Left ventricle myocardium inferior (tissue), 1 donor: Measurements from ENCODE around the gene PRCC. TPM values are rescaled to one million over a fixed set of nuclear protein-coding genes. Genes with fewer than 3 reads are reported as not detected.

Source experiments
- DNase-seq: peaks from one replicate; pipeline ENCODE4 v3.0.0-alpha.2; 2020
- H3K27ac ChIP-seq: fragments of 200-600 bp; replicated peaks from 2 replicates; pipeline ENCODE4 v1.8.0; 2021
- H3K27me3 ChIP-seq: fragments of 200-600 bp; 2 replicates; pipeline ENCODE4 v1.8.0; 2021; ENCODE audit warnings: low read depth
- H3K36me3 ChIP-seq: fragments of 200-600 bp; 2 replicates; pipeline ENCODE4 v1.8.0; 2021
- H3K4me1 ChIP-seq: fragments of 200-600 bp; 2 replicates; pipeline ENCODE4 v1.8.0; 2021
- H3K4me3 ChIP-seq: fragments of 200-600 bp; 2 replicates; pipeline ENCODE4 v1.8.0; 2021; ENCODE audit warnings: mild to moderate bottlenecking, moderate library complexity
- H3K9me3 ChIP-seq: fragments of 200-600 bp; replicated peaks from 2 replicates; pipeline ENCODE4 v1.8.0; 2021
- intact Hi-C: fragments of 100-400 bp; cut with micrococcal nuclease; formaldehyde crosslinking; loops from one replicate; pipeline ENCODE4 v1.11.0; 2022
- total RNA-seq: library from RNA; stranded (reverse); fragmentation: NEBNext Ultra II Directional; extraction: Animal tissue kit (Norgen Biotek cat#: 25700); gene quantifications from one replicate; pipeline ENCODE4 v1.2.1, GENCODE V29; 2021
- TF ChIP-seq, protein P1 (sequence below): fragments of 200-600 bp; IDR thresholded peaks from 2 replicates; pipeline ENCODE4 v1.8.0; 2021; ENCODE audit warnings: antibody characterized with exemption, mild to moderate bottlenecking, borderline replicate concordance
- donor health status: DM: no; HTN: yes; CAD: no; lungs with severe emphysema.

Gene PRCC
- total RNA-seq, 1 donor from 2014 or later = 36.3 TPM

DNA sequence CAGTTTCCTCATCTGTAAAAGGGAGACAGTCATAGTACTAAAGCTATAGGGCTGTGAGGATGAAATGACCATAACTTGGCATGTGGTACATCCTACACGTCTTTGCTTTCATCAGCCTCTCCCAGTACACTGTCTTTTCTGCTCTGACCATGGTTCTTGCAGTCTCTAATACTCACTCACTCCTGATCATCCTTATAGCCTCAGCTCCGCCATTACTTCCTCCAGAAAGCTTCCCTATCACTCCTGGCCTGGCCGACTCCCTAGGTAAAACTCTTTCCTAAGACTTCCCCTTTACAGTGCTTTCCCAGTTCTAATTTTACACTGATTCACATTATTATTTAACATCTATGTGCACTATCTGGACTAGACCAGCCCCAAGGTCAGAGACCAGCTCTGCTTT lies 21.5 kb upstream of the PRCC start:
- Histone ChIP-seq H3K27ac (peak overlapping the region; percentile 98), H3K4me1 (peaks cover 77% of the 10 kb centered on the region), H3K27me3 (no peaks in the 10 kb centered on the region), H3K4me3 (peak overlapping the region; percentile 99), H3K9me3 (no peaks in the 10 kb centered on the region), H3K36me3 (peaks cover 35% of the 10 kb centered on the region)
- intact Hi-C loops = no loop called here
- TF ChIP-seq, protein P1, sequence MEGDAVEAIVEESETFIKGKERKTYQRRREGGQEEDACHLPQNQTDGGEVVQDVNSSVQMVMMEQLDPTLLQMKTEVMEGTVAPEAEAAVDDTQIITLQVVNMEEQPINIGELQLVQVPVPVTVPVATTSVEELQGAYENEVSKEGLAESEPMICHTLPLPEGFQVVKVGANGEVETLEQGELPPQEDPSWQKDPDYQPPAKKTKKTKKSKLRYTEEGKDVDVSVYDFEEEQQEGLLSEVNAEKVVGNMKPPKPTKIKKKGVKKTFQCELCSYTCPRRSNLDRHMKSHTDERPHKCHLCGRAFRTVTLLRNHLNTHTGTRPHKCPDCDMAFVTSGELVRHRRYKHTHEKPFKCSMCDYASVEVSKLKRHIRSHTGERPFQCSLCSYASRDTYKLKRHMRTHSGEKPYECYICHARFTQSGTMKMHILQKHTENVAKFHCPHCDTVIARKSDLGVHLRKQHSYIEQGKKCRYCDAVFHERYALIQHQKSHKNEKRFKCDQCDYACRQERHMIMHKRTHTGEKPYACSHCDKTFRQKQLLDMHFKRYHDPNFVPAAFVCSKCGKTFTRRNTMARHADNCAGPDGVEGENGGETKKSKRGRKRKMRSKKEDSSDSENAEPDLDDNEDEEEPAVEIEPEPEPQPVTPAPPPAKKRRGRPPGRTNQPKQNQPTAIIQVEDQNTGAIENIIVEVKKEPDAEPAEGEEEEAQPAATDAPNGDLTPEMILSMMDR = no peak
- DNase-seq = no peak

DNA sequence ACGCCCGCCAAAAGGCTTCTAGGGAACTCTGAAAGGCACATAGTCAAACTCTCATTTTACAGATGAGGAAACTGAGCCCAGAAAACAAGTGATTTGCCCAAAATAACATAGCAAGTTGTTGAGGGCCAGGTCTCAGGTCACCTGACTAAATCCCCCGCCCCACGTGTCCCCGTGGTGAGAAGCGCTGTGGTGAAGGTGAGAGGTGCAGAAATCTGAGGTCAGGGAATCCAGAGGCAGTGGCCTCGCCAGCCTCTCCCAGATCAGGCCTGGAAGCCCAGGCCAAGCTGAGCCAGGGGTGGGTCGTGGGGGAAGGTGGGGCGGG lies 21.0 kb upstream of the PRCC start:
- DNase-seq = no peak
- Histone ChIP-seq H3K4me3 (peak overlapping the region; percentile 99), H3K9me3 (no peaks in the 10 kb centered on the region), H3K4me1 (peaks cover 80% of the 10 kb centered on the region), H3K27ac (peak overlapping the region; percentile 98), H3K36me3 (peaks cover 35% of the 10 kb centered on the region), H3K27me3 (no peaks in the 10 kb centered on the region)
- TF ChIP-seq, protein P1 = no peak
- intact Hi-C loops = no loop called here

DNA sequence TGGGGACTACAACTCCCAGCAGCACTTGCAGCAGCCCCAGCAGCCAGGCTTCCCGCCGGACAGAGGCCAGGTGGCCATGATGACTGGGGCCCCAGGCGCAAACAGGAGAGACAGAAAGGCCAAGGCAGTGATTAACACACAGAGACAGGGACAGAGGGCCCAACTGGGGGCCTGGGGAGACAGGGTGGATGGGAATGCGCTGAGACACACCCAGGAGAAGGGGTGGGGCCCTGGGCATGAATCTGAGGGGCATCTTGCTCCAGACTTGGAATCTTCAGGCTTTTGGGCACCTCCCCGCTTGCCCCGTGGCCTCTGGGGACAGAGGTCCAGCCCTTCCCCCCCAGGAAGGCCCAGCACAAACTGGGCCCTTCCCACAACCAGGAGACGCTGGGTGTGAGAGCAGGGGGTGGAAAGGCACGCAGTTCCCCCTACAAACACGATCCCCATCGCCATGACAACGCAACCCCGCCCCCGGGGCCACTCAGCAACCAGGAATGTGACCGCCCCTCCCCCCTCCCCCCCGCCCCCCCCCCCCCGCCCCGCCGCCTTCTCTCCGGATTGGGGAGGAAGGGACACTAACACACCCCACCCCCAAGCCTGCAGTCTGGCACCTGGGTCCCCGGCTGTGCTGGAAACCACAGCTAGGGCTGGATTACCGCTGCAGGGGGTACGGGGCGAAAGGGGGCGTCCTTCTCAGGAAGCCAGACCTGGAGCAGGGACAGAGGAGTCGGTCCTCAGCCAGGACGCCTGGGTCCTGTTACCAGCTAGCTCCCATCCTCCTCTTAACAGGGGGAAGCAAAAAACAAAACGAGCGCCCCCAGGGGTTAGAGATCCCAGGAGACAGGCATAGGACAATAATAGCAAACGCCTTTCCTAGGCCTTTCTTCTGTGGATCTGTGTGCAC lies 20.4 kb upstream of the PRCC start:
- H3K4me3 ChIP-seq = peak overlapping the region; percentile 99
- TF ChIP-seq, protein P1 = peak; percentile 34
- no peaks in the 10 kb centered on the region for H3K27me3 ChIP-seq
- H3K36me3 ChIP-seq = peaks cover 30% of the 10 kb centered on the region
- H3K4me1 ChIP-seq = peaks cover 76% of the 10 kb centered on the region
- intact Hi-C loops = no loop called here
- peak; percentile 93 for DNase-seq
- no peaks in the 10 kb centered on the region for H3K9me3 ChIP-seq
- peak overlapping the region; percentile 98 for H3K27ac ChIP-seq

DNA sequence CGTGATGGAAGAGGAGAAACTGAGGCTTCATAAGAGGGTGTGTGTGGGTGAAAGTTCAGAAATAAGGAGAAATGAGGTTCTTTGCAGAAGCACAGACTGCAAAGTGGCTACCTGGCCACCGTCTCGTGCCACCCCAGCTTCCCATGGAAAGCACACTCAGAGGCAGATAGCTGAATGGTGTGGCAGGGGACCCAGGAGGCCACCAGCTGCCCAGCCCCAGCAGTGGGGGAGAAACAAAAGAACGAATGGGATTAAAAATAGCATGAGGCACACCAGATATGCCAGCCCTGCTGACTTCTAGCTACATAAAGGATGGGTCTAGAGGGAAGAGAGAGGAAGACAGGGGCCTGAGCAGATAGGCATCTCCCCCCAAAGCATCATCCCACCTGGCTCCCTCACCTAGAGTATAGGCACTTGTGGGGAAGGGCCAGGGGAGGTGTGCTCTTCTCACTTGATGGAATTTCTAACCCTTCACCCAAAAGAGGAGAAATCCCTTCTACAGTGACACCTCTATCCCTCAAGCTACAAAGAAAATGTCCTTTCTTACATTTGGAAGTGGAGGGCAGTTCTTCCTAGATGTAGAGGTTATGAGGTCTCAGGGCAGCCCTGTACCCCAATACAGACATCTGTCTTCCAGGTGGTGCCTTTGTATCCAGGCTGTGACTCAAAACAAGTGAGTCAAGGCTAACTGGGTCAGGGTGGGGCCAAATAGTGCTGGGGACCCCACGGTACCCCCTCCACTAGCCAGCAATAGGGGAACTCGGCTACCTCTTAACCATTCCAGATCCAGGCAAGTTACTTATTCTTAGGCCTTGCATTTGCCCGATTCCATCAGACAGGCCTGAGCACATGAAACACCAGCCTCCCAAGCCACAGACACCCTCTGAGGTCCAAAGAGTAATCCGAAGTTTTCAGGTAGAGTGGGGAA lies 19.3 kb upstream of the PRCC start:
- H3K9me3 ChIP-seq = no peaks in the 10 kb centered on the region
- H3K36me3 ChIP-seq = peaks cover 20% of the 10 kb centered on the region
- no peaks in the 10 kb centered on the region for H3K27me3 ChIP-seq
- H3K27ac ChIP-seq = peak overlapping the region; percentile 98
- H3K4me3 ChIP-seq = peak overlapping the region; percentile 99
- TF ChIP-seq, protein P1 = no peak
- intact Hi-C loops = no loop called here
- peaks cover 84% of the 10 kb centered on the region for H3K4me1 ChIP-seq
- DNase-seq = no peak

DNA sequence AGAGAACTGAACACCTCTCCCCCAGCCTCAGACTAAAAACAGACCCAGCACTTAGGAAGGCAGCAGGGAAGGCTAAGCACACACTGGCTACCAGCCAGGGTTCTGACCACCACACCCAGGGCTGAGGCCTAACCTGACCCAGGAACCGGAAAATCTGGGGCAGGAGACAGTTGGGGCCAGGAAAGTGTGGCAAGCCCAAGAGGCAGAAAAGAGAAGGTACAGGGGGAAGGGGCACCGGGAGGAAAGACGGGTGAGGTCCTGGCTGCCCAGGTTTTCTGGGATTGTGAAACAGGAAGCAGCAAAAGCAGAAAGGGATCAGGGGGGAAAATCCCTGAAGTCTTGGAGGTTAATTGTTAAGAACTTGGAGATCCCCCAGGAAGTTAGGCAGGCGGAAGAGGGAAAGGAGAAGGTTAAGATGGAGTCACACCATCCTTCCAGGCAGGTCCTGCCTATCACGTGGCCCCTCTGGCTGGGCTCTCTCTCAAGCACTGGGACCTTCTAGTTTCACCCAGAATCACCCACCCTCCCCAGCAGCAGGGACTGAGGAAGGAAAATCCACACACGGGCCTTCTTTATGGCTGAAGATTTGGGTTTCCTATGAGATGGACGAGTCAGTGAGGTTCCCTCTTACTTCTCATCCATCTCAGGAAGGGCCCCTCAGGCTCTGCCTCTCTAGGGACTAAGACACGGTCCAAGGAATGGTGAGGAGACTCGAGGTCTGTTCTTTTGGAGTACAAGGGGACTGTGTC lies 18.5 kb upstream of the PRCC start:
- peak overlapping the region; percentile 99 for H3K4me3 ChIP-seq
- TF ChIP-seq, protein P1 = no peak
- no peaks in the 10 kb centered on the region for H3K27me3 ChIP-seq
- peak overlapping the region; percentile 98 for H3K27ac ChIP-seq
- H3K9me3 ChIP-seq = no peaks in the 10 kb centered on the region
- intact Hi-C loops = no loop called here
- H3K4me1 ChIP-seq = peaks cover 87% of the 10 kb centered on the region
- DNase-seq = peak; percentile 55
- H3K36me3 ChIP-seq = peaks cover 12% of the 10 kb centered on the region
